NCI-H2107 treated with DMSO at 0.1 percent for 48 hours (cell line): Measurements from ENCODE around the gene BROX.
"Not testable (repeated sequence)": the region's sequence is repeated elsewhere in the genome, so short reads cannot be mapped to it uniquely, and the experiment has no call there.

Experiments
- DNase-seq: peaks from one replicate; lab custom pipeline; 2025; ENCODE audit not compliant: unreplicated experiment; lab: John Stamatoyannopoulos, UW

The BROX gene

DNA sequence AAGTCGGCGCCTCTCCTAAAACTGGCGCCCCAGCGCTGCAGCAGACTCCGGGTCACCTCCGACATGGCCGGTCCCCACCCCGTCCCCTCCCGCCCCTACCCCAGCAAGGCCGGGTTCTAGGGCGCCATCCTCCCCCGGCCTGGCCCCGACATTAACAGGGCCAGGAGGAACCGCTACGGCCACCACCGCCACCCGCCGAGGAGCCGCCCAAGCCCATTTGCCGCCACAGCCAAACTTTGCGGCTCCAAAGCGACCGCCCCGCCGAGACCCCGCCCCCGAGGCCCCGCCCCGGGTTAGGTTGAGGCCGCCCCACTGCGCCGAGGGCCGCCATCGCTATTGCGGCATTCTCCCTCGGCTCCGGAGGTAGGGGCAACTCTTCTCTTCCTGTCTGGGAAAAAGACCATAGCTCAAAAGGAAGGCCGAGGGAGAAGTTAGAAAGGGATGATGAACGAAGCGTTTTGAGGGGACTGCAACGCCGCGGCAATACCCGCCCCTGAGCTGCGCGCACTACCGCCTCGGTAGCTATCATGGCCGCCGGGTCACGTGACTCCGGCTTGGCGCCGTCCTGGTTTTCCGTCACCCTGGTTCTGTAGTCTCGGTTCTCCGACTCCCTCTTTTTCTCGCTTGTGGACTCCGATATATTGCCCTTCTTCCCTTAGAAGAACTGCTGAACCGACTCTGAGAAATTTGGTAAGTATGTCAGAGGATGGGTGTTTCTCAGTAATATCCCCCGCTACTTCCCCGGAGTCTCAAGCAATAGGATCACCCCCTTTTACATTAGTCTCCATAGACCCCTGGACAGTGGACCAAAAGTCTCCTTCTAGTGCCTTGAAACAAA lies at the start of gene BROX, which contains the start of gene AIDA:
Gene BROX, plus strand, starts transcription at position 312 of the 838 bp plus-strand sequence. CDS start 3,136 bp downstream, outside the sequence.
Gene AIDA, minus strand, starts transcription at position 239 of the 838 bp plus-strand sequence. Its CDS starts 174 bp downstream, at position 65.
- peak; percentile 96 for DNase-seq

- DNase-seq, result no peak
These were observed 48.9 kb upstream of the BROX start for GRCh38 chr1:222663431-222663934.

- no peak for DNase-seq
These were observed 46.4 kb upstream of the BROX start for GRCh38 chr1:222665964-222666363.

DNA sequence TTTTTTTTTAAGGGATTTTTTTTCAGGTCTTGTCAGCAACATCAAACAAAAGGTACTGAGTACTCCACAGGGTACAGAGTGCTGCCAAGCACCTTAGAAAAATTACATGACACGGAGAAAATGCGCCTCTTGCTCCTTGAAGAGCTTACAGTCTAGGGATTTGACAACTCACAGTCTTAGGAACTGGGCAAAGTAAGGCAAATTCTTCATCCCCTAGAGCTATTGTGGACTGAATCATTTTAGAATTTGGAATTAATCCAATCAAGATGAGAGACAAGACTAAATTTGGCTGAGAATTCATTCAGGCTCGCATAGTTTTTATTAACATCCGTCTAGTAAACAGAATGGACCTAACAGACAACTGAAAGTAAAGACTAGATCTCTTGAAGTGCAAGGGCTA lies 44.2 kb upstream of the BROX start:
- DNase-seq, result not testable (repeated sequence)

DNA sequence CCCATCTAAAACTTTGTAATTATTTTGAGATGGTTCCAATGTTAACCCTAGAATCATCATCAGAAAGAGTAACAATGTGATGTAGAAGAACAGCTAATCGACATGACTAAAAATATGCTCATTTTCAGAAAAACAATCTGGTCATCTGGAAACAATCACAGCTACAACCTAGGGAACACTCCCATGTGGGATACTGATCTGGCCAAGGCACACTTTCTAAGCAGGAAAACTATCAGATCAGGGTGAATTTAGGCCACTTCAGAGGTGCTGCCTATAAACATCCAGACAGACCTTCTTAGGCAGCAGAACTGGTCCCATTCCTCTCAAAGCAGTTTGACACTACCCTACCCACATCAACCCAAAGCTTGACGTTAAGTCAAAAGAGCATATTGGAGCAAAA lies 43.3 kb upstream of the BROX start:
- DNase-seq, result not testable (repeated sequence)

GRCh38 chr1:222670110-222670509 lies 42.3 kb upstream of the BROX start:
- DNase-seq, result no peak

DNA sequence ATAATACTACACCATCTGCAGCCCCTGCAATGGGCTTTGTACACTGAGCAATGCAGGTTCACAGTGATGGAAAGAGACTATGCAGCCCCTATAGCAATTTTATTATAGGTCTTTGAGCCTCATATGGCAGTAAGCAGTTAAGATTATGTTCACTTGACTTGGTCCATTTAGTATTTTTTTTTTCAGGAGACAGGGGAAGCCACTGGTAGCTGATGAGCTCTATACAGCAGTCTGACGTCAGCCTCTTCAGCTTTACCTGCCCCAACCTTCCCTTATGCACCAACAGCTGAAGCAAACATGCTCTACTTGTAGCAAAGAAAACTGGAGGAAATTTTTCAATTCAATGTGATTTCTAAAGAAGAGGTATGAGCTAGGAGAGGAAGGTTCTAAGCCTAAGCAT lies 32.3 kb upstream of the BROX start:
- DNase-seq, result no peak

- DNase-seq, result no peak
These were observed 21.3 kb upstream of the BROX start for GRCh38 chr1:222691016-222691415.

DNA sequence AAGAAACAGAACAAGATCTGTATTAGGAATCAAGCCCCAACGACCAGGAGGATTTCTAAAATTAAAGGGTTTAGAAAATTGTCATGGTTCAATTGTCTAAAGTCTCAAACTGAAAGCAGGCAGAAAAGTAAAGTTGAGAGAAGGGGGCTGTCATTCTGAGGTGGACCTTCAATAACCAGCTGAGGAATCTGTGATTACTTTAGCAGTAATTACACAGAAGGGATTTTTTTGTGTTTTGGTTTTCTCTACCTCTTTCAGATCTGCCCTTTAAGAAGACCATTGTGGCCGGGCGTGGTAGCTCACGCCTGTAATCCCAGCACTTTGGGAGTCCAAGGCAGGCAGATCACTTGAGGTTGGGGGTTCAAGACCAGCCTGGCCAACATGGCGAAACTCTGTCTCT lies 17.4 kb upstream of the BROX start:
- DNase-seq, result no peak

DNA sequence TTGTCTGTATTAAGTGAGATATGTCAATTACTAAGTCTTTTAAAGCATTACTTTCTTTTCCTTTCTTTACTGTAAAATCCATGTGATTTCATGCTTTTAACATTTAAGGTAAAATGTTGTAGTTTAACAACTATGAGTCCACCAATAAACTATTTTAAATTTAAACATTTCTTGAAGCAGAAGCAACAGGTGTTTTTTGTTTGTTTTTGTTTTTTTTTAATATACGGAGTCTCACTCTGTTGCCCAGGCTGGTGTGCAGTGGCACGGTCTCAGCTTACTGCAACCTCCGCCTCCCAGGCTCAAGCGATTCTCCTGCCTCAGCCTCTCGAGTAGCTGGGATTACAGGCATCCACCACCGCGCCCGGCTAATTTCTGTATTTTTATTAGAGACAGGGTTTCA lies 15.6 kb upstream of the BROX start:
- no peak for DNase-seq

- DNase-seq, result no peak
These were observed 15.2 kb upstream of the BROX start for GRCh38 chr1:222697203-222697602.

DNA sequence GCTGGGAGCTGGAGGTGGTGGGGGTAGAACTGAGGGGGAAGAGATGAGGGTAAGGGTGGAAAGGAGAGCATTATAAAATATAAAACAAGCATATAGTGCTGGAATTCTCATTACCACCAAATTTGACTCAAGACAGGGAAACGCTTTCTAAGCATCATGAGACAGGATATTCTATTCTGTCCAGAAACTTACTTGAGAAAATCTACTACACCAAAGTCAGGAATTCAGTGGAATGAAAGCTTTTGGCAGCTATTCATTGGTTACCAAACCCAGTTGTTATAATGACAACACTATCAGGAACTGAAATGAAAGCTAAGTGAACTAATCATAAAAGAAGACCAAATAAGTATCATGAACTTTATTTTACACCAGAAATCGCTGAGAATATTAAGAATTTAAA lies 14.5 kb upstream of the BROX start:
- no peak for DNase-seq

GRCh38 chr1:222702210-222702609 lies 10.2 kb upstream of the BROX start:
- DNase-seq, result no peak

DNA sequence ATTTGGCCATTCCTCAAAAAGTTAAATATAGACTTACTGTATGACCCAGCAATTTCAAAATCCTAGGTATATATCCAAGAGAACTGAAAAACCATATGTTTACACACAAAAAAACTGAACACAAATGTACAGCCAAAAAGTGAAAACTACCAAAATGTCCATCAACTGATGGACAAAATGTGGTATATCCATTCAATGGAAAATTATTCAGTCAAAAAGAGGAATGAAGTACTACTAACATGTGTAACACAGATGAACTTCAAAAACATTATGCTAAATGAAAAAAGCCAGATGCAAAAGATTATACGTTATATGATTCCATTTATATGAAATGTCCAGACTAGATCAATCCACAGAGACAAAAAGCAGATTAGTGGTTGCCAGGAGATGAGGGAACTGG lies 8.1 kb upstream of the BROX start:
- no peak for DNase-seq

DNA sequence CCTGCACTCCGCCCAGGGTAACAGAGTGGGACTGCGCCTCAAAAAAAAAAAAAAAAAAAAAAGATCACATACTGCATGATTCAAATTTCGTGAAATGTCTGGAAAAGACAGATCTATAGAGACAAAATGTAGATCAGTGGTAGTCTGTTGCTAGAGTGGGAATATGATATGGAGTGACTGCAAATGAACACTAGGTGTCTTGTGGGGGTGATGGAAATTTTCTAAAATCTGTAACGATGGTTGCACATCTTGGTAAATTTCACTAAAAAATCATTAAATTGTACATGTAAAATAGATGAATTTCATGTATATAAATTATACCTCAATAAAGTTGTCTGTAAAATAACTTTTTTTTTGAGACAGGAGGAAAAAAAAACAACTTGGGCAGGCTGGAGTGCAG lies 5.5 kb upstream of the BROX start:
- DNase-seq, result no peak

DNA sequence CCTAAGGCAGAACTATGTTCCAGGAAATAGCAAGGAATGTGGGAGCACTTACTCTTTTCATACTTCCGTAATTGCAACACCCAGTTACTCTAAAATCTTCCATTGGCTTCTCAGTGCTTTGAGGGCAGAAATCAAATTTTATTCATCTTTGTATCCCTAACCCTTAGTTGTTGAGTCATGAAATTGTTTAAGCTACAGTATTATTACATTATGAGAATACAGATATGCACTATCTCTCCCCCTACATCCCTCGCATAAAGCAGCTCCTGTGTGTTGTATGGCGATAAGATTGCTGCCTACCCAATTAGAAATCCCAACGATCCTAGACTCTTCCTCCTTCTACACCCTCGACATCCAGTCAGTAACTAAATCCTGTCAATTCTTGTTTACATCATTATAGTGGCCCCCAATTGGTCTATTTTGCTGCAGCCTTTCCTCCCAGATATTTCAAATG lies 2.6 kb upstream of the BROX start:
- no peak for DNase-seq

- peak; percentile 34 for DNase-seq
These were observed 778 bp upstream of the BROX start for GRCh38 chr1:222711319-222712252.

DNA sequence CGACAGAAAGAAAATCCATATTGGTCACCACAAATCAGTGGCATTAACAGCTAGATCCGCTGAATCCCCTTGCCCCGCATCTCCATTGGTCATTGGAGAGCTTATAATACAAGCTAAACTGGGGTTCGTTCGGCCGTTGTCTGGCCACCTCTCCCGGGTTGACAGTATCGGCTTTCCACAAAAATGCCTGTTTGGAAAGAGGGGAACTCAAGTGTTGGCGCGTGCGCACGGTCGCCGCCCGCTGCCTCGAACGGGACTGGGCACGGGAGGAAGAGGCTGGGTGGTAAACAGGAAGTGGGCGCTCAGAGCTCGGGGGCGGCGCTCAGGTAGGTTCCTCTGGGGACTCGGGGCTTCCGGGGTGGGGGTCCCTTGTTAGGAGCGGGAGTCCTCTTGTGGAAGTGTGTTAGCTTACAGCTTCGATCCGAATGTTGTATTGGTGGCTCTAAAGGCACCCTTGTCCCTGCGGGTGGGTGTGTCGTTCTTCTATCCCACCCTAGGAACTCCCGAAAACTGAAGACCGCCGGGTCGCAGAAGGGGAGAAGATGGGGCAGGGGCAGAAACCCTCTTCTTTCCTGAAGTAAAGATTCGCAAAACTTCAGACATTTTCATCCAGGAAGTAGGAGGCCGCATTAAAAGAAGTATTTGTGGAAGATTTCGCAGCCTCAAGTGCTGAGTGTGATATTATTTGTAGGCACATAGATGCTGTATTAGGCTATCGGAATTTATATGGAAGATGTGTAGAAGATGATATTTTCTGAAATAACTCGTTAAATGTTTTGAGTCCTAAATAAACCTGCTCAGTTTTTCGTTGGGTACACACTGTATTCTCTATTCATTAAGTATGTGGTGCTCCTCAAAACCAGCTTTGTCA lies 962 bp downstream of the BROX start:
- DNase-seq, result peak; percentile 95

DNA sequence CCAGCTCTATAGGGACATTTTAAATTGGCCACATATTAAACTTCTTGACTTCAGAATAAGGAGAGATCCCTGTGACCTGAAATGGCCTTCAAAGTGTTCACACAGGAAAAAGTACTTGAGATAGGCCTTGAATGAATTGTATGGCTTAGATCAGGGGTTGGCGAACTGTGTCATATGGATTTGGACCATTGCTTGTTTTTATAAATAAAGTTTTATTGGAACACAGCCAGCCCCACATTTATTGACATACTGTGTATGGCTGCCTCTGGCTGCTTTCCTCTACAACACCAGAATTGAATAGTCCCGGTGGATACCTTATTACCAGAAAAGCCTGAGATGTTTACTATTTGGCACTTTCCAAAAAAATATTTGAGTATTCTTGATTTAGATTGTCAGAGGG lies 4.0 kb downstream of the BROX start:
- DNase-seq, result no peak

GRCh38 chr1:222728746-222729145 lies 16.4 kb downstream of the BROX start:
- DNase-seq, result no peak

- no peak for DNase-seq
These were observed 18.5 kb downstream of the BROX start for GRCh38 chr1:222730866-222731265.
